ENCODE results near the gene FMO2. TPM values are rescaled to one million over a fixed set of nuclear protein-coding genes. Genes with fewer than 3 reads are reported as not detected.

Gene FMO2
- total RNA-seq, 1 donor from 2014 or later, result not detected

DNA sequence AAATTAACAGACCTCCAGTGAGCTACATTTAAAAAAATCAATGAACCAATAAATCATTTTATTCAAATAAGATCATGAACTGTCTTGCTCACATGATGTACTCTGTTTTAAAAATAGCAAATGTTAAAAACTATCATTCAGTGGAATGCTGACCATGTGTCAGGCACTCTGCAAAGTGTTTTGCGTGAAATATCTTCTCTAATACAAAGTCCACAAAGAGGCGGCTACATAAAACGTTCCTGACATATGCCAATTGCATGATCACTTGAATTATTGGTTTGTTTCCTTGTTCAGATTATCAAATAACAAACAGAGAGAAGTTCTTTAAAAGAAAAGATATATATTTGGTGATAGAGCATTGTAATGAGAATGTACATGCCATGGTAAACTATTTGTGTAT is 10.7 kb downstream of the FMO2 start:
- no peak for DNase-seq
- H3K36me3 Mint-ChIP-seq (ENCODE audit: unreplicated experiment), result no peaks in the 10 kb centered on the region
- no peaks in the 10 kb centered on the region for H3K4me1 Mint-ChIP-seq (ENCODE audit: low read depth, unreplicated experiment)
- no peak overlapping the region for H3K27ac Mint-ChIP-seq (ENCODE audit: unreplicated experiment)
- H3K27me3 Mint-ChIP-seq (ENCODE audit: unreplicated experiment), result peaks cover 3% of the 10 kb centered on the region
- H3K9me3 Mint-ChIP-seq (ENCODE audit: unreplicated experiment), result no peaks in the 10 kb centered on the region
- H3K4me3 Mint-ChIP-seq (ENCODE audit: unreplicated experiment), result no peak overlapping the region
- TF ChIP-seq, protein P1, sequence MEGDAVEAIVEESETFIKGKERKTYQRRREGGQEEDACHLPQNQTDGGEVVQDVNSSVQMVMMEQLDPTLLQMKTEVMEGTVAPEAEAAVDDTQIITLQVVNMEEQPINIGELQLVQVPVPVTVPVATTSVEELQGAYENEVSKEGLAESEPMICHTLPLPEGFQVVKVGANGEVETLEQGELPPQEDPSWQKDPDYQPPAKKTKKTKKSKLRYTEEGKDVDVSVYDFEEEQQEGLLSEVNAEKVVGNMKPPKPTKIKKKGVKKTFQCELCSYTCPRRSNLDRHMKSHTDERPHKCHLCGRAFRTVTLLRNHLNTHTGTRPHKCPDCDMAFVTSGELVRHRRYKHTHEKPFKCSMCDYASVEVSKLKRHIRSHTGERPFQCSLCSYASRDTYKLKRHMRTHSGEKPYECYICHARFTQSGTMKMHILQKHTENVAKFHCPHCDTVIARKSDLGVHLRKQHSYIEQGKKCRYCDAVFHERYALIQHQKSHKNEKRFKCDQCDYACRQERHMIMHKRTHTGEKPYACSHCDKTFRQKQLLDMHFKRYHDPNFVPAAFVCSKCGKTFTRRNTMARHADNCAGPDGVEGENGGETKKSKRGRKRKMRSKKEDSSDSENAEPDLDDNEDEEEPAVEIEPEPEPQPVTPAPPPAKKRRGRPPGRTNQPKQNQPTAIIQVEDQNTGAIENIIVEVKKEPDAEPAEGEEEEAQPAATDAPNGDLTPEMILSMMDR (IDR thresholded peaks at IDR 0.05; ENCODE audit: partially characterized antibody, unreplicated experiment), result no peak

DNA sequence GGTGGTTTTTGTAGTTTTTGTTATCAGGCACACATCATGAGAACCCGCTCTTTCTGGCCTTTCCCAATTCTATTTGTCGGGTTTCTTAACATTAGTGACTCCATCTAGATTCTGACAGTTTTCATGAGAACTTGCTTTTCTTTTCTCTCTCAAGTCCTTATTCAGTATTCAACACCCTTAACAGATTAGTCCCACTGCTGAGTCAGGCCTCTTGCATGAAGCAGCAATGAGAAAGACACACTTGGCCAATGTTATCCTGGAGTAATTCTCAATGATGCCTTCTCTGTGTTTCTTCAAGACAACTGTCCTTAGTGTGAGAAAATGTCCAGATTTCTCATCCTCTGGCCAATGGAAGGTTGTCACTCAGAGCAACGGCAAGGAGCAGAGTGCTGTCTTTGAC is 11.3 kb downstream of the FMO2 start:
- Mint-ChIP-seq H3K27me3 (ENCODE audit: unreplicated experiment) (peaks cover 3% of the 10 kb centered on the region), H3K4me1 (ENCODE audit: low read depth, unreplicated experiment) (no peaks in the 10 kb centered on the region), H3K27ac (ENCODE audit: unreplicated experiment) (no peak overlapping the region), H3K4me3 (ENCODE audit: unreplicated experiment) (no peak overlapping the region), H3K9me3 (ENCODE audit: unreplicated experiment) (no peaks in the 10 kb centered on the region), H3K36me3 (ENCODE audit: unreplicated experiment) (no peaks in the 10 kb centered on the region)
- TF ChIP-seq, protein P1 (IDR thresholded peaks at IDR 0.05; ENCODE audit: partially characterized antibody, unreplicated experiment), result no peak
- no peak for DNase-seq

- no peak overlapping the region for H3K4me3 Mint-ChIP-seq (ENCODE audit: unreplicated experiment)
- TF ChIP-seq, protein P1 (IDR thresholded peaks at IDR 0.05; ENCODE audit: partially characterized antibody, unreplicated experiment), result no peak
- no peak for DNase-seq
- no peaks in the 10 kb centered on the region for H3K4me1 Mint-ChIP-seq (ENCODE audit: low read depth, unreplicated experiment)
- no peaks in the 10 kb centered on the region for H3K36me3 Mint-ChIP-seq (ENCODE audit: unreplicated experiment)
- H3K9me3 Mint-ChIP-seq (ENCODE audit: unreplicated experiment), result no peaks in the 10 kb centered on the region
- peaks cover 4% of the 10 kb centered on the region for H3K27me3 Mint-ChIP-seq (ENCODE audit: unreplicated experiment)
- no peak overlapping the region for H3K27ac Mint-ChIP-seq (ENCODE audit: unreplicated experiment)
Measured at GRCh38 chr1:171198081-171198480, 13.0 kb downstream of the FMO2 start.

GRCh38 chr1:171204296-171204695 is 19.2 kb downstream of the FMO2 start:
- no peak overlapping the region for H3K4me3 Mint-ChIP-seq (ENCODE audit: unreplicated experiment)
- H3K36me3 Mint-ChIP-seq (ENCODE audit: unreplicated experiment), result no peaks in the 10 kb centered on the region
- TF ChIP-seq, protein P1 (IDR thresholded peaks at IDR 0.05; ENCODE audit: partially characterized antibody, unreplicated experiment), result no peak
- H3K4me1 Mint-ChIP-seq (ENCODE audit: low read depth, unreplicated experiment), result no peaks in the 10 kb centered on the region
- H3K9me3 Mint-ChIP-seq (ENCODE audit: unreplicated experiment), result no peaks in the 10 kb centered on the region
- H3K27ac Mint-ChIP-seq (ENCODE audit: unreplicated experiment), result no peak overlapping the region
- peaks cover 1% of the 10 kb centered on the region for H3K27me3 Mint-ChIP-seq (ENCODE audit: unreplicated experiment)
- DNase-seq, result no peak

- TF ChIP-seq, protein P1 (IDR thresholded peaks at IDR 0.05; ENCODE audit: partially characterized antibody, unreplicated experiment), result no peak
- H3K4me3 Mint-ChIP-seq (ENCODE audit: unreplicated experiment), result no peak overlapping the region
- DNase-seq, result no peak
- no peaks in the 10 kb centered on the region for H3K9me3 Mint-ChIP-seq (ENCODE audit: unreplicated experiment)
- no peaks in the 10 kb centered on the region for H3K4me1 Mint-ChIP-seq (ENCODE audit: low read depth, unreplicated experiment)
- no peaks in the 10 kb centered on the region for H3K36me3 Mint-ChIP-seq (ENCODE audit: unreplicated experiment)
- peaks cover 1% of the 10 kb centered on the region for H3K27me3 Mint-ChIP-seq (ENCODE audit: unreplicated experiment)
- no peak overlapping the region for H3K27ac Mint-ChIP-seq (ENCODE audit: unreplicated experiment)
Measured at GRCh38 chr1:171206204-171206977, 21.3 kb downstream of the FMO2 start.

Data from glutamatergic neuron (in vitro differentiated cells).